Brain pericyte (primary cell): Measurements from ENCODE around the gene EEF1AKMT1.
"Not testable (repeated sequence)": the region's sequence is repeated elsewhere in the genome, so short reads cannot be mapped to it uniquely, and the experiment has no call there.

Experiments used
- DNase-seq: peaks from one replicate; pipeline ENCODE4 v3.0.0-alpha.2; 2012; ENCODE audit warnings: low read depth, low spot score

The EEF1AKMT1 gene

DNA sequence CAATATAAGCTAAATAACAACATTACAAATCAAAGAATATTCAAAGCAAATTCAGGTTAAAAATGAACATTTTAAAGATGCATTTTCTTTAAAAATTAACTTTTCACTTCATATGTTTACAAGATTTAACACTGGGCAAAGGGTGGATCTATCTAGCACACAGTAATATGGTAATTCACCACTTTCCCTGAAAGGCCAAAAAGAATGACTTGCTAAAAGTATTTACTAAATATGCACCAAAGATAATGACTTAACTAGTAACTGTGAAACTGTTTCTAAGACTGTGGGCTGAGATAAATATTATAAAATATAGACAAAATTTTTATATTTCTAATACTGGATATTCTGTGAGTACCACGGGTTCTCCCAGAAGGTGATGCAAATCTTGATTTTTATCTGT lies 4.5 kb upstream of the EEF1AKMT1 start:
- no peak for DNase-seq

DNA sequence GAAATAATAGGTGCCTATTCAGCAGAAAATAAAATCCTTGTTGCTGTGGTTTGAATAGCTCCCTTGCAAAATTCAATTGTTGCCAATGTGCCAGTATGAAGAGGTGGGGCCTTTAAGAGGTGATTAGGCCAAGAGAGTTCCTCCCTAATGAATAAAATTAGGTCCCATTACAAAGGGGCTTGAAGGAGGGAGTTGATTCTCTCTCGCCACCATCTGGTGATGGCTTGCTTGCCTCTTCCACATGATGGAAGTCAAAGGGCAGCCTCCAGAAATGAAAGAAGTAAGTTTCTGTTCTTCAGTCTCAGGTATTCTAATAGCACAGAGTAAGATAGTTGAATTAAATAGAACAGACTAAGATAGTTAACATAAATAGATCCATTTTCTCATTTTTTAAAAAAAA lies 3.0 kb upstream of the EEF1AKMT1 start:
- DNase-seq, result no peak

DNA sequence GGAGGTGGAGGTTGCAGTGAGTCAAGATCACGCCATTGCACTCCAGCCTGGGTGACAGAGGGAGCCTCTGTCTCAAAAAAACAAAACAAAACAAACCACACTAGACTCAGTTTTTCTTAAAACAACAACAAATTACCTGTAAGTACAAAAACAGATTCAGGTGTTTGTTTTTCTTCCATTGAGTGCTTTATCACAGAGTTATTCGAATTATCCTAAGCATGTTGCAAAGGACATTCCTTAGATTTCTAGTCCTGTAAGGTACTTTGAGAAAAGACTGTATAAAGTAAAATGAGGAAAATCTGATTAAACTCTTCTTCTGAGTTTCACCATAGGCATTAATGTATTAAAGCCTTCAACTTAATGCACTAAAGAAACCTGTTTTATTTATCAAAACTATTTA lies 2.2 kb upstream of the EEF1AKMT1 start:
- no peak for DNase-seq

DNA sequence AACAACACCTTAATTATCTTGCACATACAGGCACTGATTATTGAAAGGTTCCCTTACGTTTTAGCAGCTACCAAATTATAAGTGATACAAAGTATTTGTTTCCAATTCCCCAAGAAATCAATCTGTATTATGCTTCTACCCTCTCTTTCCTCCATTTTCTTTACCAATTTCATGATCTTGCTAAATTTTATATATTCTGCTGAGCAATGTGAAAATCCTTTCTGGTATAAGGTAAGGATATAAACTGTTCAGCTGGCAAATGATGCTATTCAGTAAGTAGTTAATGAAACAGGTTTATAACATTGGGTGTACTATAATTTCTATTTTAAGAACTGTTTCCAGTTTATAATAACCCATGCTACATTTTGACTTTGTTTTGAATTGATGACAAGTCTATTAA lies 985 bp upstream of the EEF1AKMT1 start:
- DNase-seq, result no peak

DNA sequence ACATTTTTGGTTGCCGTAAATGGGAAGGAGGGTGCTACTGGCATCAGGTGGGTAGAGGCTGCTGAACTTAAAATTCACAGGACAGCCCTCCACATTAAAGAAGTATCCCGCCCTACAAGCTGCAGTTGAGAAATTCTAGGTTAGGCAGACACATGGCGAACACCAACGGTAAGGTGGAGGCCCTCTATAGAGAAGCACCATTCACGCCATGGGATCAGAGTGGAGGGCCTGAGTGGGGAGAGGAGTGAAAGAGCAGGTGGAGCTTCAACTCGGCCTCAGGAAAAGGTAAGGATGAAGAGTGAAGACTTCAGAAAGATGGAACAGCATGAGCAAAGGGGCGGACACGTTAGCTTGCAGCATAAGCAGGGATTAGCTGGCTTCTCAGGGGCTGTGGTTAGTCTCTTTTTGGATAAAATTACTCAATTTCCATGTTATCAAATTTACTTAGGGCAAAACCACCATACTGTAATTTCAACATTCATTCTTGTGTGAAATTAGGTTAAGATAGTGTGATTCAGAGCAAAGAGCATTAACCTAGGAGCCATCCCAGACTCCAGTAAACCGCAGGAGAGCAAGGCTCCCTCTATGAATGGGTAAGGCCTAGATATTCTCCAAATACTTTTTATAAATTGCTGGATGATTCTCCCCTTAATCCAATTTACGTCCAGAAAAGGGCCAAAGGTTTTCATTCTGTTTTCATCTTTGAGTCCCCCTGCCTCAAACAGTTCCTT lies 1.2 kb downstream of the EEF1AKMT1 start:
- DNase-seq, result no peak

DNA sequence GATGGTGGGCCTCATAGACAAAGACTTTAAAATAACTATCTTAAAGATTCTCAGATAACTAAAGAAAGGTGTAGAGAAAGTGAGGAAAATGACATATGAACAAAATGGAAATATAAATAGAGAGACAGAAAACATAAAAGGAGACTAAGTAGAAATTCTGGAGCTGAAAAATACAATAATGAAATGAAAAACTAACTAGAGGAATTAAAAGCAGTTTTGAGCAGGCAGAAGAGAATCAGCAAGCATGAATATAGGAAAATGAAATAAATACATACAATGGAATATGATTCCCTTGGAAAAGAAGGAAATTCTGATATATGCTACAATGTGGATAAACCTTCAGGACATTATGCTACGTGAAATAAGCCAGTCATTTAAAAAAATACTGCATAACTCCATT lies 3.9 kb downstream of the EEF1AKMT1 start:
- no peak for DNase-seq

DNA sequence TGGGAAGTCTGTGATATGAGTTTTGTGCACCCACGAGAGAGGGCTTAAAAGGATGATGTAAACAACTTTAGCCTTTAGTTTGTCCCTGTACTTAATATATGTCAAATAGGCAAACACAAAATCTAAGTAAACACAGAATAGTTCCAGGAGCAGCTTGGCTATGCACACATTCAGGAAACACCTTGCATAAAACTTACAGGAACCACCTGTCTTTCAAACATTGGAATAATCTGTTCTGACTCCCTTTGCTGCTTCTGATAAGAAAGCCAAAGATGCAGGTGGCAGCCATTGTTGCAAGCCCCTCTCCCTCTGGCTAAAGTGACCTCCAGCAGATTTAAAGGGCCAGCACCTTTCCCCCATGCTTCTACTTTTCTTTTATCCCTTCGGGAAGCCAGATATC lies 4.7 kb downstream of the EEF1AKMT1 start:
- no peak for DNase-seq

DNA sequence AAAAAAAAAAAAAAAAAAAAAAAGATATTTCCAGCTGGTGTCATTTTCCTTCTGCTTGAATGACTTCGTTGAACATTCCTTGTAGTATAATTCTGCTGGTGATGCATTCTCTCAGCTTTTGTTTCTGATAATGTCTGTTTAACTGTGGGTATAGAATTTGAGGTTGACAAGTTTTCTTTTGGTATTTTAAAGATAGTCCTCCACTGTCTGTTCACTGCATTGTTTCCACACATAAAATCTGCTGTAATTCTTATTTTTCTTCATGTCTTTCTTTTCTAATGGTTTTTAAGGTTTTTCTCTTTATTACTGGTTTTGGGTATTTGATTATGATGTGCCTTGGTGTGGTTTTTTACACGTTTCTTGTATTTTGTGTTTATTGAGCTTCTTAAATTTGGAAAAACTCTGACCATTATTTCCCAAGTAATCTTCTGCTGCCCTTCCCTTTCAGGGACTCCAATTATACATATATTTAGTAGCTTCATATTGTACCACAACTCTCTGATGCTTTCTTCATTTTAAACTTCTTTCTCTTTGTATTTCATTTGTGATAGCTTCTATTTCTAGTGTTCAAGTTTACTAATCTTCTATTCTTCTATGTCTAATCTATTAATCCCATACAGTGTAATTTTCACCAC lies 6.3 kb downstream of the EEF1AKMT1 start:
- DNase-seq, result no peak

DNA sequence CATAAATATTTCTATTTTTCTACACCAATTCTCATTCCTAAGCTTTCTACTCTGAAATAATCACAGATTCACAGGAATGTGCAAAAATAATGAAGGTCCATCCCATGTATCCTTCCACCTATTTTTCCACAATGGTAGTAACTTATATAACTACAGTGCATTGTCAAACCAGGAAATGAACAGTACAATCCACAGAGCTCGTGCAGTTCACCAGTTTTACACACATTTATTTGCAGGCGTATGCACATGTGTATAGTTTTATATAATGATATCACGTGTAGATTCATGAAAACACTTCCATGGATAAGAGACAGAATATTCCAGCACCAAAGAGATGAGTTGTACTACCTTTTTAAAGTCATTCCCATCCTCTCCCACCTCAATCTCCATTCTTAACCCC lies 12.9 kb downstream of the EEF1AKMT1 start:
- no peak for DNase-seq

DNA sequence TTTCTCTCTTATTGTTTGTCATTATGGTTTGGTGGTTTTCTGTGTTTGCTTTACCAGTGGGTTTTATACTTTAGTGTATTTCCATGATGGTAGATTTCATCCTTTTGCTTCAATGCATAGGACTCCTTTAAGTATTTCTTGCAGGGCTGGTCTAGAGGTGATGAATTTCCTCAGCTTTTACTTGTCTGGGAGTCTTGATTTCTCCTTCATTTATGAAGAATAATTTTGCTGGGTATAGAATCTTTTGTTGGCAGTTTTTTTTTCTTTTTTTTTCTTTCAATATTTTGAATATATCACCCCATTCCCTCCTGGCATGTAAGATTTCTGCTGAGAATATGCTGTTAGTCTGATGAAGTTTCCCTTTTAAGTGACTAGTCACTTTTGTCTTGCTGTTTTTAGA lies 19.8 kb downstream of the EEF1AKMT1 start:
- no peak for DNase-seq

DNA sequence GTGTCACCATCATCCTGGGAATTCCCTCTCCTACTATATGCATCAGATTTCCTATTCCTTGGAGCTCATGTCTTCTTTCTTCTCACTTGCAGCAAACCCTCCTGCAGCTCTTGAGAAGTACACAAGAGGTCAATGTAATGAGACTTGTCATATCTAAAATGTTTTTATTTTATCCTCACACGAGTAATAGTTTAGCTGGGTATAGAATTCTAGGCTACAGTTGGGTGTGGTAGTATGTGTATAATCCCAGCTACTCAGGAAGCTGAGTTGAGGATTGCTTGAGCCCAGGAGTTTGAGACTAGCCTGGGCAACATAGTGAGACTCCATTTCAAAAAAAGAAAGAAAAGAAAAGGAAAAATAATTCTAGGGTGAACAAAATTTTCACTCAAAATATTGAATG lies 24.4 kb downstream of the EEF1AKMT1 start:
- DNase-seq, result no peak

DNA sequence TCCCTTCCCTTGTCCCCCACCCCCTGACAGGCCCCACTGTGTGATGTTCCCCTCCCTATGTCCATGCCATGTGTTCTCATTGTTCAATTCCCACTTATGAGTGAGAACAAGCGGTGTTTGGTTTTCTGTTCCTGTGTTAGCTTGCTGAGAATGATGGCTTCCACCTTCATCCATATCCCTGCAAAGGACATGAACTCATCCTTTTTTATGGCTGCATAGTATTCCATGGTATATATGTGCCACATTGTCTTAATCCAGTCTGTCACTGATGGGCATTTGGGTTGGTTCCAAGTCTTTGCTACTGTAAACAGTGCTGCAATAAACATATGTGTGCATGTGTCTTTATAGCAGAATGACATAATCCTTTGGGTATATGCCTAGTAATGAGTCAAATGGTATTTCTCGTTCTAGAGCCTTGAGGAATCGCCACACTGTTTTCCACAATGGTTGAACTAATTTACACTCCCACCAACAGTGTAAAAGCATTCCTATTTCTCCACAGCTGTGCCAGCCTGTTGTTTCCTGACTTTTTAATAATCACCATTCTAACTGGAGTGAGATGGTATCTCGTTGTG lies 29.8 kb downstream of the EEF1AKMT1 start:
- not testable (repeated sequence) for DNase-seq

DNA sequence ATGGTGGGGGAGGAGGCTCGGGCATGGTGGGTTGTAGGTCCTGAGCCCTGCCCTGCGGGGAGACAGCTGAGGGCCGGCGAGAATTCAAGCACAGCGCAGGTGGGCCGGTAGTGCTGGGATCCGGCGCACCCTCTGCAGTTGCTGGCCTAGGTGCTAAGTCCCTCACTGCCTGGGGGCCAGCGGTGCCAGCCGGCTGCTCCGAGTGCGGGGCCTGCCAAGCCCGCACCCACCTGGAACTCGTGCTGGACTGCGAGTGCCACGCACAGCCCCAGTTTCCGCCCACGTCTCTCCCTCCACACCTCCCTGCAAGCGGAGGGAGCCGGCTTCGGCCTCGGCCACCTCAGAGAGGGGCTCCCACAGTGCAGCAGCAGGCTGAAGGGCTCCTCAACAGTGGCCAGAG lies 33.7 kb downstream of the EEF1AKMT1 start:
- no peak for DNase-seq

DNA sequence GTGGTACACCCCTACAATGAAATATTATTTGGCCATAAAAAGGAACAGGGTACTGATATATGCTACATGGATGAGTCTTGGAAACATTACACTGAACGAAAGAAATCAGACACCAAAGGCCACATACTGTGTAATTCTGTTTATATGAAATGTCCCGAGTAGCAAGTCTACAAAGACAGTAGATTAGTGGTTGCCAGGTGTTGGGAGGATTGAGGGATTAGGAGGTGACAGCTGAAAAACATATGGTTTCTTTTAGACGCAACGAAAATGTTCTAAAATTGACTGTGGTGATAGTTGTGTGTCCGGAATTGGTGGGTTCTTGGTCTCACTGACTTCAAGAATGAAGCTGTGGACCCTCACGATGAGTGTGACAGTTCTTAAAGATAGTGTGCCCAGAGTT lies 35.1 kb downstream of the EEF1AKMT1 start:
- DNase-seq, result no peak

DNA sequence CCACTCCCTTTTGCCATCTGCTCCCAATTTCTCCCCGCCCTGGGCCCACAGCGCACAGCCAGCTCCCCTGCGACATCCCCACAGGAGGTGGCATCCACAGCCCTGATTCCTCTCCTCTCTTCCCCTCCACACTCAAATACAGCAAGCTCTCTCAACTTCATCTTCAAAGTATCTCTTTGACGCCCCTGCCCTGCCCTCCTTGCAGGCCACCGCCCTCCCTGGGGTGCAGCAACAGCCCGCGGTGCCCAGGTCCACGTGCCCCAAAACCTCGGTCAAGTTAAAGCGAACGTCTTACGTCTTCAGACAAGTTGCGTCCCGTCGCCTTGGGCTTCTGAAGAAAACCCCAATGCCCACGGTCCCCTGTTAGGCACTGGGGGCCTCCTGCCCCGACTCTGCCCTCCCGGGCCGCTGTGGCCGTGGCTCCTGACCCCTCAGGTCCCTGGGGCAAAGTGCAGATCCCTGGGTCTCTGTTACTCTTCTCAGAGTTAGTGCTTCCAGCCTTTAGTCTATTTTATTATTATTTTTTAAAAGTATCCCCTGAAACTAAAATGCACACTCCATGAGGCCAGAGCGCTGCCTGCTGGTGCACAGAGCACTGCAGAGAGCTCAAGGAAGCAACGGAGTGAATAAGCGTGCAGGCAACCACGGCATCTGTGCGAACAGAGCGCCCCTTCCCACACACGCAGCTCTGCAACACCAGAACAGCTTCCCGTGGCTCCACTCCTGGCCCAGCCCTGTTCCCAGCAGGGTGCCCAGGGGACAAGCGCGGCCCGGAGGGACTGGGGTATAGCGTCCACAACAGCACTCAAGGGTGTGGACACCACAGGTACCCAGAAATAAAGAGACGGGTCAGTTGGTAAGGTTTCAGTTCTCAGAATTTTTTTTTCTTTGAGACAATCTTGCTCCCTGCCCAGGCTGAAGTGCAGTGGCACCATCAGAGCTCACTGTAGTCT lies 43.9 kb downstream of the EEF1AKMT1 start:
- DNase-seq, result no peak

DNA sequence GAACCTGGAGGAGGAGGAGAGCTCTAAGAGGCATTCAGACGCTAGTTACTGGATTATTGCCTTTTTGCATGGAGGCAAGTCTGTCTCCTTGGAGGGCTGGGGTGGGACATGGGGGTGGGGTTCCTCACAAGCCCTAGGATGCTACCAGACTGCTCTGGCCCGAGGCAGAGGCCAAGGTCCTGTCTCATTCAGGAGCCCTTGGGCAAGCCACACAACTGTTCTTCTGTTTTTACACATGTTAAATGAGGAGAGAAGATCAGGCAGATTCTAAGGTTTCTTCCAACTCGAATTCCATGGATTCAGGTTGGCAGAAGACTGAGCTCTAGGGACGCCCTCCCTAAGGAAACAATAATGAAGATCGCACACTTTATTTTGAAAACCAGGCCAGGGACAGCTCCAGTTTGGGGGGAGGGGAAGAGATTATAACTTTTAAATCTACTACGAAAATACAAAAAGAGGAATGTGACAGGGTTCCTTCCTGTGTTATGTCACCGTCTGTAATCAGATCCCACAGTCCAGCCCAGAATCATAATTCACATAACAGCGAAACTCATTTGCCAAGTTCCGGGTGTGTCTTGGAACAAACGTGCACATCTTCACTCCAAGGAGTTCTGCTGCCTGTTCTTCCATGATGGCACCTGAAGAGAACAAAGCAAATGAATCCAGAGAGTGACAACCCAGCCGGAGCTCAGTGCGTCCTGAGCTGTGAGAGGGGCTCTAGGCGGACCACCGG lies 45.0 kb downstream of the EEF1AKMT1 start:
- no peak for DNase-seq

DNA sequence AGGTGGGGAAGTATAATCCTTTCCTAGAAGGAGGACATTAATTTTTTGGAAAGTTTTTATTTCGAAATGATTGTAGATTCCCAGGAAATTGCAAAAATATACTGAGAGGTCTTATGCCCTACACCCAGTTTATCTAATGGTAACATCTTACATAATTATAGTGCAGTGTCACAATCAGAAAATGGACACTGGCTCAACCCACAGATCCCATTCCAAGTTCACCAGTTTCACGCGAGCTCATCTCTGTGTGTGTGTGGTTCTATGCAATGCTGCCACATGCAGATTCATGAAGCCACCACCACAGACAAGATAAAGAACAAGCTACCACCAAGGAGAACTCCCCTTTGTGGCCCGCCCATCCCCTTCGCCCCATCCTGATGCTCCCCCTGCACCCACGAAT lies 45.9 kb downstream of the EEF1AKMT1 start:
- DNase-seq, result no peak

DNA sequence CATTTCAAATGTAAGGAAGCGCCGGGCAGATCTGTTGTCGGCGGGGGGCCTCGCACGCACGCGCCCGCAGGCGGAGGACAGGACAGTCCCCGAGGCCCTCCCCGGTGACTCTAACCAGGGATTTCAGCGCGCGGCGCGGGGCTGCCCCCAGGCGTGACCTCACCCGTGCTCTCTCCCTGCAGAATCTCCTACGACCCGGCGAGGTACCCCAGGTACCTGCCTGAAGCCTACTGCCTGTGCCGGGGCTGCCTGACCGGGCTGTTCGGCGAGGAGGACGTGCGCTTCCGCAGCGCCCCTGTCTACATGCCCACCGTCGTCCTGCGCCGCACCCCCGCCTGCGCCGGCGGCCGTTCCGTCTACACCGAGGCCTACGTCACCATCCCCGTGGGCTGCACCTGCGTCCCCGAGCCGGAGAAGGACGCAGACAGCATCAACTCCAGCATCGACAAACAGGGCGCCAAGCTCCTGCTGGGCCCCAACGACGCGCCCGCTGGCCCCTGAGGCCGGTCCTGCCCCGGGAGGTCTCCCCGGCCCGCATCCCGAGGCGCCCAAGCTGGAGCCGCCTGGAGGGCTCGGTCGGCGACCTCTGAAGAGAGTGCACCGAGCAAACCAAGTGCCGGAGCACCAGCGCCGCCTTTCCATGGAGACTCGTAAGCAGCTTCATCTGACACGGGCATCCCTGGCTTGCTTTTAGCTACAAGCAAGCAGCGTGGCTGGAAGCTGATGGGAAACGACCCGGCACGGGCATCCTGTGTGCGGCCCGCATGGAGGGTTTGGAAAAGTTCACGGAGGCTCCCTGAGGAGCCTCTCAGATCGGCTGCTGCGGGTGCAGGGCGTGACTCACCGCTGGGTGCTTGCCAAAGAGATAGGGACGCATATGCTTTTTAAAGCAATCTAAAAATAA lies 52.1 kb downstream of the EEF1AKMT1 start:
- no peak for DNase-seq

DNA sequence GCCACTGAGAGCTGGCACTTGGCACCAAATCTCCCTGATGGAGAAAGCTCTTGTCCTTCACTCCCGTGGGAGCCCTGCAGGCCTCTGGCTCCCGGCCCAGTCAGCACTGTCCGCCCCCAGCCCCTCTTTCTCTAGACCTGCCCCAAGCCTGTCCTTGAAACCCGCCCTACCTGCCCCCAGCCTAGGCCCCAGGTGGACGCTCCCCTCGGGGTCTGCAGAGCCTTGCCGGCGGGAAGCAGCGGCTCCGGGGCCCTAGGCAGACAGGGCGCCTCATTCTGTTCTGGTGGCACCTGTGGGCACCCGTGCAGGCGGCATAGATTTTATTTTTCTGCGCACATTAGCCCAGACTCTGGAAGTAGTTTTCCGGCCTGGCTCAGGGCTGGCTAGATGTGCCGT lies 52.7 kb downstream of the EEF1AKMT1 start:
- DNase-seq, result no peak

DNA sequence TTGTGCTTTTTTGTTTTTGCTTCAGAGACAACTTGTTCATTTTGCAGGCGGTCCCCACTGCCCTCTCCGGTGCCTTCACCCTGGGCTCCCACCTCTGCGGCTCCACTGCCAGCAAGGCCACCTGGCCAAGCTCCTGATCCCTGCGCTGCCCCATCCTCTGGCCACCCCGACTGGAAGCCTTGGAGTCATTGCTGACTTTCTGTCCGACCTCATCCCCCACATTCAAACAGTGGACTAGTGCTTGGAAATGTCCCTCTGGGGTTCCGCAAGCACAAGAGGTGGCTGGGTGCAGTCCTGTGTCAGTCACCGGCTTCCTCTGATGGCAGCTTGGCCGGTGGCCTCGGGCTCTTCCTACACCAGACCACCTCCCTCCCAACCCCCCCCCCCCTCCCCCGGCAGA lies 53.3 kb downstream of the EEF1AKMT1 start:
- DNase-seq, result no peak
